PC-9 (cell line): Measurements from ENCODE around the gene RPS2. TPM values are rescaled to one million over a fixed set of nuclear protein-coding genes. Genes with fewer than 3 reads are reported as not detected.
A peak's percentile ranks its signal among the peaks of the same experiment; 100 is the strongest.
"Not testable (repeated sequence)": the region's sequence is repeated elsewhere in the genome, so short reads cannot be mapped to it uniquely, and the experiment has no call there.

ENCODE experiments used
- BruUV-seq: library from RNA; stranded (reverse); fragments of 400-500 nt; replicated peaks from 2 replicates; lab custom pipeline; 2021; lab: Mats Ljungman, UMichigan
- CTCF ChIA-PET: fragments of 300-600 bp; sonication (Branson Sonifier 250); formaldehyde crosslinking; loops from one replicate; lab custom pipeline; 2022; ENCODE audit warnings: antibody characterized with exemption; lab: Charles Lee
- POLR2A ChIA-PET: fragments of 300-600 bp; sonication (Branson Sonifier 250); formaldehyde crosslinking; loops from one replicate; lab custom pipeline; 2022; ENCODE audit warnings: antibody characterized with exemption; ENCODE audit not compliant: unreplicated experiment; lab: Charles Lee
- DNase-seq, 2 experiments: peaks; one replicate each; pipeline versions ENCODE4 v3.0.0 to v3.0.0-alpha.2; 2015 to 2022; ENCODE audit warnings: mixed read lengths in 1 of 2
- H2AFZ ChIP-seq: fragments of 200-600 bp; sonication (generic); 2 replicates; pipeline ENCODE4 v1.8.1; 2017; ENCODE audit warnings: antibody characterized with exemption
- H3F3A ChIP-seq: fragments of 200-600 bp; sonication (generic); 2 replicates; pipeline ENCODE4 v1.8.1; 2017; ENCODE audit warnings: antibody characterized with exemption, mild to moderate bottlenecking, low read depth; ENCODE audit not compliant: insufficient read depth
- H3K27ac ChIP-seq: fragments of 200-600 bp; sonication (generic); 2 replicates; pipeline ENCODE4 v1.6.1; 2016; ENCODE audit warnings: mixed run types
- H3K27me3 ChIP-seq: fragments of 200-600 bp; sonication (generic); 2 replicates; pipeline ENCODE4 v1.6.1; 2016; ENCODE audit warnings: low read depth, mixed run types; ENCODE audit not compliant: insufficient read depth
- H3K36me3 ChIP-seq: fragments of 200-600 bp; sonication (generic); 2 replicates; pipeline ENCODE4 v1.6.1; 2016; ENCODE audit warnings: low read depth, mixed run types
- H3K4me1 ChIP-seq: fragments of 200-600 bp; sonication (generic); replicated peaks from 2 replicates; pipeline ENCODE4 v1.6.1; 2016; ENCODE audit warnings: mixed run types; ENCODE audit not compliant: insufficient read depth
- H3K4me2 ChIP-seq: fragments of 200-600 bp; sonication (generic); 2 replicates; pipeline ENCODE4 v1.6.1; 2017; ENCODE audit warnings: mixed run types
- H3K4me3 ChIP-seq: fragments of 200-600 bp; sonication (generic); 2 replicates; pipeline ENCODE4 v1.6.1; 2016; ENCODE audit warnings: mixed run types
- H3K79me2 ChIP-seq: fragments of 200-600 bp; sonication (generic); 2 replicates; pipeline ENCODE4 v1.6.1; 2017; ENCODE audit warnings: low read depth, mixed run types
- H3K9me2 ChIP-seq: fragments of 200-600 bp; sonication (generic); 2 replicates; pipeline ENCODE4 v1.8.1; 2017; ENCODE audit warnings: mild to moderate bottlenecking; ENCODE audit not compliant: insufficient read depth
- H3K9me3 ChIP-seq: fragments of 200-600 bp; sonication (generic); 2 replicates; pipeline ENCODE4 v1.8.1; 2016; ENCODE audit warnings: low read depth; ENCODE audit not compliant: insufficient read depth
- H4K20me1 ChIP-seq: fragments of 200-600 bp; sonication (generic); 2 replicates; pipeline ENCODE4 v1.8.1; 2017; ENCODE audit not compliant: insufficient read depth
- CTCF ChIP-seq: fragments of 200-600 bp; sonication (generic); conservative IDR thresholded peaks from 2 replicates; pipeline ENCODE4 v1.6.1; 2017; ENCODE audit warnings: mixed run types, antibody characterized with exemption, mild to moderate bottlenecking, moderate library complexity
- EZH2 ChIP-seq: fragments of 200-600 bp; sonication (generic); IDR thresholded peaks from 2 replicates; pipeline ENCODE4 v1.8.0; 2017; ENCODE audit warnings: antibody characterized with exemption, low read depth
- intact Hi-C: fragments of 100-400 bp; cut with micrococcal nuclease; formaldehyde crosslinking; loops from one replicate; pipeline ENCODE4 v1.10.0; 2022; ENCODE audit not compliant: unreplicated experiment
- total RNA-seq: library from RNA; stranded (reverse); gene quantifications from 2 replicates; pipeline ENCODE4 v1.2.3, GENCODE V29; 2021

RPS2 gene
- total RNA-seq, 1 experiment from 2014 or later: 3,808 TPM

GRCh38 chr16:1923299-1924034 lies 41.2 kb downstream of the RPS2 start:
- TF ChIP-seq EZH2 (no peak), CTCF (peak; percentile 42; the same call in 1 of the 2 replicates)
- H3K9me3 ChIP-seq: no peaks in the 10 kb centered on the region
- BruUV-seq: no TSS peak
- H3K79me2 ChIP-seq: no peaks in the 10 kb centered on the region
- ChIA-PET POLR2A (interaction anchor here (0.5 to 0.7 kb wide), 2 partner anchors 97 to 1109 kb away, joined by 4 to 12 read pairs; partner anchors contain the start of genes FAHD1 and HAGH), CTCF (interaction anchor here (0.6 kb wide), 1 partner anchor 59 kb away, joined by 3 read pairs; no protein-coding TSS in a partner anchor)
- H2AFZ ChIP-seq: no peak overlapping the region
- H3K27me3 ChIP-seq: peaks cover 30% of the 10 kb centered on the region; the same call in 1 of the 2 replicates
- peak; percentile 70 to 71 for DNase-seq
- no peak overlapping the region for H3K4me3 ChIP-seq
- H3F3A ChIP-seq: peaks cover 20% of the 10 kb centered on the region; the same call in 1 of the 2 replicates
- peak overlapping the region; percentile 48 for H3K4me2 ChIP-seq
- no peak overlapping the region for H3K27ac ChIP-seq
- H3K36me3 ChIP-seq: no peaks in the 10 kb centered on the region
- H3K9me2 ChIP-seq: no peaks in the 10 kb centered on the region
- peaks cover 16% of the 10 kb centered on the region for H3K4me1 ChIP-seq
- no peaks in the 10 kb centered on the region for H4K20me1 ChIP-seq
- intact Hi-C loops: no loop called here

- Histone ChIP-seq H3K36me3 (no peaks in the 10 kb centered on the region), H3K4me1 (peaks cover 16% of the 10 kb centered on the region), H3K79me2 (no peaks in the 10 kb centered on the region), H2AFZ (no peak overlapping the region), H3K27ac (no peak overlapping the region), H3K9me2 (no peaks in the 10 kb centered on the region), H3K9me3 (no peaks in the 10 kb centered on the region), H3K4me3 (no peak overlapping the region), H3K27me3 (peaks cover 30% of the 10 kb centered on the region; the same call in 1 of the 2 replicates), H4K20me1 (no peaks in the 10 kb centered on the region), H3K4me2 (no peak overlapping the region), H3F3A (peaks cover 20% of the 10 kb centered on the region; the same call in 1 of the 2 replicates)
- TF ChIP-seq EZH2: no peak
- TF ChIP-seq CTCF: no peak
- POLR2A ChIA-PET: no interaction called here
- no peak for DNase-seq
- CTCF ChIA-PET: interaction anchor here (0.6 kb wide), 1 partner anchor 52 kb away, joined by 4 read pairs; no protein-coding TSS in a partner anchor
- no TSS peak for BruUV-seq
- intact Hi-C loops: no loop called here
Measured at GRCh38 chr16:1922357-1922756, 42.3 kb downstream of the RPS2 start.

- Histone ChIP-seq H3K4me1 (peaks cover 16% of the 10 kb centered on the region), H3K27me3 (peaks cover 35% of the 10 kb centered on the region; the same call in 1 of the 2 replicates), H3K9me2 (no peaks in the 10 kb centered on the region), H3K4me3 (no peak overlapping the region), H2AFZ (no peak overlapping the region), H4K20me1 (no peaks in the 10 kb centered on the region), H3K4me2 (peak overlapping the region; percentile 21; the same call in 1 of the 2 replicates), H3K79me2 (no peaks in the 10 kb centered on the region), H3K9me3 (no peaks in the 10 kb centered on the region), H3K27ac (no peak overlapping the region), H3F3A (peaks cover 20% of the 10 kb centered on the region; the same call in 1 of the 2 replicates), H3K36me3 (no peaks in the 10 kb centered on the region)
- intact Hi-C loops: no loop called here
- TF ChIP-seq EZH2: no peak
- TF ChIP-seq CTCF: no peak
- ChIA-PET POLR2A (no interaction called here), CTCF (no interaction called here)
- peak in 1 of 2 experiments; percentile 48 for DNase-seq
- BruUV-seq: no TSS peak
Measured at GRCh38 chr16:1920727-1921171, 43.9 kb downstream of the RPS2 start.

GRCh38 chr16:1920122-1920521 lies 44.5 kb downstream of the RPS2 start:
- BruUV-seq, H3K27ac ChIP-seq, H3K36me3 ChIP-seq, H3K9me3 ChIP-seq, H3K79me2 ChIP-seq, H3K4me3 ChIP-seq, CTCF ChIA-PET, intact Hi-C loops, H4K20me1 ChIP-seq, DNase-seq, POLR2A ChIA-PET, H3K9me2 ChIP-seq, H2AFZ ChIP-seq, H3K4me2 ChIP-seq: not testable (repeated sequence)
- peaks cover 16% of the 10 kb centered on the region for H3K4me1 ChIP-seq
- peaks cover 20% of the 10 kb centered on the region; the same call in 1 of the 2 replicates for H3F3A ChIP-seq
- peaks cover 35% of the 10 kb centered on the region; the same call in 1 of the 2 replicates for H3K27me3 ChIP-seq
